GM04504 (cell line): ENCODE measurements around the gene TMEM101.
"Not testable (repeated sequence)": the region's sequence is repeated elsewhere in the genome, so short reads cannot be mapped to it uniquely, and the experiment has no call there.

Source experiments
- DNase-seq: peaks from one replicate; pipeline ENCODE4 v3.0.0-alpha.2; 2012; ENCODE audit warnings: low read depth

TMEM101 gene

DNA sequence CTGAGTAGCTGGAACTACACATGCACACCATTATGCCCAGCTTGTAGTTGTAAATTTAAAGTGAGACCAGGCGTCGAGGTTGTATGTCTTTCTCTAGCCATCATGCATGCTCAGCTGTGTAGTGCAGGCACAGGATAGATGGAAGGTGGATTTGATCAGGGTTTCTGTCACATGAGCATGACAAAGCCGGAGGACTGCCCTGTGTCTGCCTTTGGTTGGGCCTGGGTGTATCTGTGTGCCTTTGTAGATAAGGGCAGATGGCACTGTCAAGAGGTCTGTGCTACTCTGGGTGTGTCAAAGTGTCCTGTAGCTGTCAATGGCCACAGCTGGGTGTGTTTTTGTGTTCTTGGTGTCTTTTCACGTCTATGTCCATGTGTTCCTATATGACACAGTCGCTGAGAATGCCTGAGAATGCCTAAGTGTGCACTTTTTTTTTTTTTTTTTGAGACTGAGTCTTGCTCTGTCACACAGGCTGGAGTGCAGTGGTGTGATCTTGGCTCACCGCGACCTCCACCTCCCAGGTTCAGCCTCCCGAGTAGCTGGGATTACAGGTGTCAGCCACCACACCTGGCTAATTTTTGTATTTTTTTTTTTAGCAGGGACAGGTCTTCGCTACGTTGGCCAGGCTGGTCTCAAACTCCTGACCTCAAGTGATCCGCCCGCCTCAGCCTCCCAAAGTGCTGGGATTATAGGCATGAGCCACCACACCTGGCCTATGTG, 14.5 kb downstream of the TMEM101 start:
- DNase-seq, result no peak

DNA sequence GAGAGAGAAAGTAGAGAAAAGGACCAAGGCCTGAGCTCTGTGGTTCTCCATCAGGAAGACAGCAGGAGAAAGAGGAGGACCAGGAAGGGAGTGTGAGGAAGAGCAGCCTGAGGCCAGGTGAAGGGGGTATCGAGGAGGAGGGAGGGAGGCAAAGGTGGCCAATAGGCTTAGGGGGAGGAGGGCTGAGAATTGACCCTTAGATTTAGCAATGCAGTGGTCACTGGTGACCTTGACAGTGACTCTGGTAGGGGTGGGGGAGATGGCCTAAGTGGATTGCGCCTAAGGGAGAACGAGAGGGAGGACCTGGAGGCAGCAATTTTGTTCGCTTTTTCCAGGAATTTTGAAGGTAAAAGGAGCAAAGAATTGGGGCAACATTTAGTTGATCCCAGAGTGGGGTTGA, 15.7 kb downstream of the TMEM101 start:
- DNase-seq, result no peak

DNA sequence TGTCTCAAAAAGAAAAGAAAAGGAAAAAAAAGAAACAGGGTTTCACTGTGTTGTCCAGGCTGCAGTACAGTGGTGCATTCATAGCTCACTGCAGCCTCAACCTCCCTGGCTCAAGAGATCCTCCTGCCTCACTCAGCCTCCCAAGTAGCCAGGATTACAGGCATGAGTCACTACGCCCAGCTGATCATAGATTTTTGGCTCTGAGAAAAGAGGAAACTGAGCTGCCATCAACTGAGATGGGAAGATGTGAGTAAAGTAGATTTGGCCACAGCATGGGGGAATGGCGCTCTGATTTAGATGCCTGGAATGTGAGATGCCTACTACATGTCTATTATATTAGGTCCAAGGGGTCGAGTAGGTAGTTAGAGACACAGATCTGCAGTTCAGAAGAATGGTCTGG, 16.2 kb downstream of the TMEM101 start:
- DNase-seq, result no peak

DNA sequence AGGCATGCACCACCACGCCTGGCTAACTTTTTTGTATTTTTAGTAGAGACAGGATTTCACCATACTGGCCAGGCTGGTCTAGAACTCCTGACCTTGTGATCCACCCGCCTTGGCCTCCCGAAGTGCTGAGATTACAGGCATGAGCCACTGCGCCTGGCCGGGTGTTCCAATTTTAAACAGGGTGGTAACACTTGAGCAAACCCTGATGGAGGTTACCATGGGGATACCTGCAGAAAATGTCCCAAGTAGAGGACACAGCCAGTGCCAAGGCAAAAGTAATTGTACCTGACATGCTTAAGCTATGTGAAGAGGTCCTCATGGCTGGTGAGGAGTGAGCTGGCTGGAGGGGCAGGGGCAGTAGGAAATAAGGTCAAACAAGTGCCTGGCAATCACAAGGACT, 17.6 kb downstream of the TMEM101 start:
- not testable (repeated sequence) for DNase-seq

DNA sequence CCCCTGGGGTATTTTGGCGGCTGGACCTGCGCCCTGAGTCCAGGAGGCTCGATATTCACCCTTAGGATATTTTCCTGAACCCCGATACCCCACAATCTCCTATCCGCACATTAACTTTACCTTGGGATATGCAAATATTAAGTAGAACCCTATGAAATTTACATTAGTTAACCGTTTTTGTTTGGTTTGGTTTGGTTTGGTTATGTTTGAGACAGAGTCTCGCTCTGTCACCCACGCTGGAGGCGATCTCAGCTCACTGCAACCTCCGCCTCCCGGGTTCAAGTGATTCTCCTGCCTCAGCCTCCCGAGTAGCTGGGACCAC, 19.7 kb downstream of the TMEM101 start:
- DNase-seq, result no peak

DNA sequence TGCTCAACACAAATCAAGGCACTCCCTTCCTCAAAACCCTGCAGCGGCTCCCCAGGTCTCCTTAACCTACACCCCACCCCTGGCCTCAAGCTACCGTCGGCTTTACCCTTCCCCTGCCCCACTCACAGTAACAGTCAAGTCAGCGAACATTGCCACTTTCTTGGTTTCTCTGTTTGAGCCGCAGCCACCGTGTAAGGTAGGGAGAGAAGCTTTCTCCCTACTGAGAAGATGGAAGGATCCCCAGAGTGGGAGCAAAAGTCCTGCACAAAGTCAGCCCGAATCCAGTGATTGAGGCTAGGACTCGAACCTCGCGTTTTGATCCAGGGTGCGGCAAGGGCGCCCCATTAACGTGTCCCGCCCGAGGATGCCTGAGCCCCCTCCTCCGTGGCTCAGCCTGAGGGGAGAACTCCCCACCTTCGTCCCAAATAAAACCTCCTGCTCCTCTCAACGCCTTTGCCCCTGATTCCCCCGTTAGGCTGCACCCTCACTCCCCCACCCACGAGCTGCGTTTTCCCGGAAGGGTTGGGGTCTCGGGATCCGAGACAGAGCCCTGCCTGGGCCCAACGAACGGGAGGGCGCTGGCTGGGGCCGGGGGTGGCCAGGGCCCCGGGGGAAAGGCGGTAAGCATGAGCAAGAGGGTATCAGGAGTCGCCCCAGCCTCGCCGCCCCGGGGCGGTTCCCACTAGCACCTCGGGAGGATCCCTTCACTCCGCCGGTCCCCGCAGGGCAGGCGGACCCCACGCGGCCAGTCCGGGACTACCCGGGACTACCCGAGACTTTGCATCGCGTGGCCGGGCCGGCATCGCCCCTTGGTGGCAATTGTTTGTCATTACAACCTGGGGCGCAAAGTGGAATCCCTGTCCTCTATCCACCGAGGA, 20.3 kb downstream of the TMEM101 start:
- DNase-seq, result no peak

DNA sequence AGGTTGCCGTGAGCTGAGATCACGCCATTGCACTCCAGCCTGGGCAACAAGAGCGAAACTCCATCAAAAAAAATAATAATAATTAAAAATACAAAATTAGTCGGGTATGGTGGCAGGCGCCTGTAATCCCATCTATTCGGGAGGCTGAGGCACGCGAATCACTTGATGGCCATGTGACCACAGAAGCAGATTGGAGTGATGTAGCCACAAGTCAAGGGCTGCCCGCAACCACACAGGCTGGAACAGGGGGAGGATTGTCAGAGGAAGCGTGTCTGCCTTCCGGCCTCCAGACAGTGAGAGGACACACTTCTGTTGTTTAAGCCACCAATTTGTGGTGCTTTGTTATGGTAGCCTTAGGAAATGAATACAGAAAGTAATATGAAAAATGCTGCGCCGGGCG, 22.1 kb downstream of the TMEM101 start:
- DNase-seq, result no peak

DNA sequence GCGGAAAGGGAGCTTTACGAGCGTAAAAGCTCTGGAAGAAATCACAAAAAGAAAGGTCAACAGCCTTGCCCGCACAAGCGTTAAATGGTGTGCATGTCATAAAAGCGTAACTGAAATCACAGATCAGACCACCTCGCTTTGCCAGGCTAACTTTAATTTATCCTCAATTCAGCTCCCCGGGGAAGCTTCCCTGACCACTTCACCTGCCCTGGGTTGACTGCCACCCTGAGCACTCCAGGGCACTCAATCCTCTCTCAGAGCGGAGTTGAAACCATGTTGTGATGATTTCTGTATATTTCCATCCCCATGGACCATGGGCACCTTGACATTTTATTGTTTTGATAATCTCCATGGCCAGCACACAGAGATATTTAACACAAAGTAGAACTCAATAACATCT, 26.5 kb downstream of the TMEM101 start:
- no peak for DNase-seq

DNA sequence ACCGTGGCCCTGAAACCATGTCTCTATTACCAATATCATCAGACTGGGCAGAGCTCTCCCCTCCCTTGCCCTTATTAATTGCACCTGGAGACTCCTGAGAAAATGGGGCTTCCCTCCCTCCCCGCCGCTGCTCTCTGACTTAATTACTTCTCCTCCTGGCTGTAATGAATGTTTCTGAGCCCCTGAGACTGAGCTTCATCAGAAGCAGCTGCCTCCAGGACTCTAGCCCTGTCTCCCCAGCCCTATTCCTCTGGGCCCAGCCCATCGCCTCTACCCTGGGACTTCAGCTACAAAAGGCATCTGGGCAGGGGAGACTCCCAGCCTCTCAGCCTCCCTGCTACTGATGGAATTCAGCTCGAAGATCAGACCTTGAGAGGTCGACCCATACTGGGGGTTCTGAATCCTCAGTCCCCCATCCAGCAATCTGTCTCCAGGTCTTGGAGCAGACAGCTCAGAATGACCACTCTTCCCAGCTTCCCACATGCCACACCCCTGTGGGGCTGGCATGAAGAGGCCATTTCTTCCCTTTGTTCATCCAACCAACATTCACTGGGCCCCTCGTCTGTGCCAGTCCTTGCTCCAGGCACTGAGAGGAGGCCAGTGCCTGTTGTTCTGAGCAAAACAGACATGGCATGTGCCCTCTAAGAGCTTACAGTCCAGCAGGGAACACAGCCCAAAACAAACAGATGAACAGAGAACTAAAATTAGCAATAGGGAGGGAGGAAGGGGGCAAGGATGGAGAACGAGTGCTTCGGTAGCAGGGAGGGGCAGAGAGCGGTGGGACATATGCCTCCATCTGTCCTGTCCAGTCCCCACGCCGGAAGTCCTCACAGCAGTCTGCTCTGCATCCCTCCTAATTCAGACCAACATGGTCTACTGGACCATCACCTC, 27.4 kb downstream of the TMEM101 start:
- no peak for DNase-seq

DNA sequence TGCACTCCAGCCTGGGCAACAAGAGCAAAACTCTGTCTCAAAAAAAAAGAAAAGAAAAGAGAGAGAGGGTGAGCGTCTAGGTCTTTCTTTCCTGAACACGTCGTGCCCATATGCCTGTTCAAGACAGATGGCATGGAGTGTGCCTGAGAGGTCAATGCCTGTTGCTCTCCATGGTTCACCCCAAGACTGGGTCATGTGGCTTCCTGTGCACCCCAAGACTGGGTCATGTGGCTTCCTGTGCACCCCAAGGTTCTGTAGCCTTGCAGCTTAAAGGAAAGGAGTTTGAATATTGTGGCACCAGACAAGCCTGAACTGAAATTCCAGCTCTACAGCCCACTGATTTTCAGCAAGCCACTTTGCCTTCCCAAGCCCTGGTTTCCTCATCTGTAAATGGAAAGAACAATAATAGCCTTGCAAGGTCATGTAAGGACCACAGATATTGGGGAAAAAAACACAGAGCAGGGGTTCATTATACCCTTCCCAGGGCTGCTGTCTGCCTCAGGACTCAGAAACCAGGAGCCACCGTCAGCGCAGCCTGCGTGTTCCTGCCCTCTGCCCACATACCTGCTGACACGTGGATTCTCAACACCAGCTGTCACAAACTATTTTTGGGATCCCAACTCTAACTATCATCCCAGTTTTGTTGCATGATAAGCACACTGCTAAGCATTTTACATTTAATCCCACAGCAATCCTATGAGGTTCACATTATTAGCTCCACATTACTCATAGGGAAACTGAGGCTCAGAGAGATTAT, 28.4 kb downstream of the TMEM101 start:
- no peak for DNase-seq

DNA sequence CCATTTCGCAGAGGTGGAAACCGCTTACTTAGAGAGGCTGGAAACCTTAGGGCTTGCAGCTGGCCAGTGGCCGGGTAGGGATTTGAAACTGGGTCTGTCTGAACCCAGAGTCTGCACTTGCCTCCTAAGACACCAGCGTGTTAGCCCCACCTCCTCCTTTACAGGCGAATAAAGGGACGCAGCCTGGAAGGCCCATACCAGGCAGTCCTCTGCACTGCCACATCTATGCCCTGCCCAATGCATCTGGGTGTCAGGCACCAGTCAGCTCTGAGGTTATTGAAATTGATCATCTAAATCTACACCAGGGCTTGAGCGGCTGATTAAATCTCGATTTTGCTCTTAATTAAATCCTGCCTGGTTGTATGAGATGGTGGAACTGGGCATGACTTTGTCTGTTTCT, 30.2 kb downstream of the TMEM101 start:
- no peak for DNase-seq

DNA sequence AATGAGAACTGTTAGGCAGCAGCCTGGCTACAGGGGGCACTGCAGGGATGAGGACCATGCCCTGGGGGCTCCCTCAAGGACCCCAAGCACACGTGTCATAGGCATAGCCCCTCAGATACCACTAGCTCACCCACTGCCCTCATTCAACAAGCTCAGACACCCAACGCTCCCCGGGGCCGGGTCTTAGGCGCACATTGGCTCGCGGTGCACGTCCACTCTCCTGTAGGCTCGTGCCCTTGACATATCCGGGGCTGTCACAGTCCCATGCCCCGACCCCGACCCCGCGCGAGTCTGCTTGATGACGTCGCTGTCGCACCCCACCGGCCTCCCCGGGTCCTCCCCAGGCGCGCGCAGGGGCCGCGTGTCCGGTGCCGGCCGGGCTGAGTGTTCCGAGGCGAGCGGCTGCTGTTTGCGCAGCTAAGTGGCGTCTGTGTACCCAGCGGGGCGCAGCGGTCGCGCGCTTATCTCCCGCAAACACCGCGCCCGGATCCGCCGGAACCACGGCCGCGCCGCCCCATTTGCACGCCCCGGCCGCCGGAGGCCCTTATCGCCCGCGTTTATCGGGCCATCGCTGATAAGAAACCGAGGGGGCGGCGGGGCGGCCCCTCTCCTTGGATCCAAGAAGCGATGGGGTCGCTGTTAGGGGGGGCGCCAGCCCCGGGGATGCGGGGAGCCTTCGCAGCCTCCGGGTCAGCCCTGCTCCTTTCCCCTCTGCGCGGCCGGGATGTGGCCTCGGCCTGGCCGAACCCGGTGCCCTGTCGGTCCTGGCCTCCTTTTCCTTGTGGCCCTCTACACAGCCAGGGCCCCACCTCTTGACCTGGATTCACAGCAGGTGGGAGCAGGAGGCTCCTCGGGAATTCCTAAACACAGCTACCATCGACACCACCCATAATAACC, 31.0 kb downstream of the TMEM101 start:
- no peak for DNase-seq

DNA sequence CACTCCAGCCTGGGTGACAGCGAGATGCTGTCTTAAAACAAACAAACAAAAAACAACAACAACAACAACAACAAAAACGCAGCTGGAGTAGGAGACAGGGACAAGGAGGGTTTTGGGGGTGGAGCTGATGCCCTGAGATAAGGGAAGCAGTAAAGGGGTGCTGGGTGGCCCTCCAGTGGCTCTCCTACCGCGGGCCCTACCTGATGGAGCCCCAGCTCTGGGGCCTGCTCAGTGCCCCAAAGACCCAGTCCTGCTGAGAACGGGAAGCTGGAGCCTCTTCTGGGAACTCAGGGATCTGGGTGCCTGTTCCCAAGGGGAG, 31.6 kb downstream of the TMEM101 start:
- no peak for DNase-seq

DNA sequence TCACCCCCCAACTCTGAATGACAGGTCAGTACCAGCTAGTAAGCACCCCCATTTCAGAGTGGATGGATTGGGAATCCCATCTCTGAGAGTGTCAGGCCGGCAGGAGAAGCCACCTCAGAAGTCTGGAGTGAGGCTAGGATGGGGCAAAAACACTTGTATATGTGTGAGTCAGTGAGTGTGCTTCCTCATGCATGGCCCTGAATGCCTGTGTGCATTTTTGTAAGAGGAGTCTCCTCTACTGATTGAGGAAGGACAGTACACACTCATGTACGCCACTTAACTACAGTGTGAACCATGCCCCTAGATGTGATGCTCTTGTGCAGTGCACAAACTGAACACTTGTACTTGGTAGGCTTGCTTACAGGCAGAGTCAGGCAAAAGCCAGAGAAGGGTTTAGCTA, 32.6 kb downstream of the TMEM101 start:
- no peak for DNase-seq

DNA sequence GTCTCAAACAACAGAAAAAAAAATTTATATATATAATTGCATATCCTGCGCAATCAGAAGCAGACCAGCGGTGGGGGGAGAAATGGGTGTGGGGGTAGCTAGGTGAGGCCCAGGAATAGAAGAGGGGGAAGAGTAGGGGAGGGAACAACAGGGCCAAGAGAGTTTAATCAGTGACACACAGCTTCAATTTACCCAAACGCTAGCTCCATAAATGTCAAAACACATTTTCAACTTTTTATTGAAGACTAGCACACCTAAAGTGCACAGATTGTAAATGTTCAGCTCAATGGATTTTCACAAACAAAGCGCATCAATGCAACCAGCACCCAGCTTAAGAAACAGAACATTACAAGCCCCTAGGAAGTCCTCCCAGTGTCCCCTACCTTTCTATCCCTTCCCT, 35.1 kb downstream of the TMEM101 start:
- DNase-seq, result no peak

DNA sequence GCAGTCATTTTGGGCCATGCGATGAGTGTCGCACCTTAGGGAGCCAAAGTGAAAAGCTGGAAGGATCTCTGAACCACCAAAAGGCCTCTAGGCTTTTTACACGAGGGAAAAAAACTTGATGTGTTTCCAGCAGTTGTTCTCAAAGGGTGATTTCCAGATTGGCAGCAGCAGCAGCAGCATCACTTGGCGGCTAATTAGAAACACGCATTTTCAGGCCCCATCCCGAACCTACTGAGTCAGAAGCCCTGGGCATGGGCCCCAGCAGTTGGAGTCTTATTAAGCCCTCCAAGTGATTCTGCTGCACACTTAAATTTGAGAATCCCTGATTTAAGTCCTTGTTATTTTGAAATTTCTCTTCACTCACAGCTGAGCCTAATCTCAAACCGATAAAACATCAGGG, 35.8 kb downstream of the TMEM101 start:
- no peak for DNase-seq

DNA sequence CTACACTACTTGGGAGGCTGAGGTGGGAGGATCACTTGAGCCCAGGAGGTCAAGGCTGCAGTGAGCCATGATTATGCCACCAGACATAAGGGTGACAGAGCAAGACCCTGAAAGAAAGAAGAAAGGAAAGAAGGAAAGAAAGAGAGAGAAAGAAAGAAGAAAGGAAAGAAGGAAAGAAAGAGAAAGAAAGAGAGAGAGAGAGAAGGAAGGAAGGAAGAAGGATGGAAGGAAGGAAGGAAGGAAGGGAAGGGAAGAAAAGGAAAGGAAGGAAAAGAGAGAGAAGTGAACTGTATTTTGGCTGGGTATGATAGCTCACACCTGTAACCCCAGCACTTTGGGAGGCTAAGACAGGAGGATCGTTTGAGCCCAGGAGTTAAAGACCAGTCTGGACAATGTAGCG, 36.7 kb downstream of the TMEM101 start:
- no peak for DNase-seq

DNA sequence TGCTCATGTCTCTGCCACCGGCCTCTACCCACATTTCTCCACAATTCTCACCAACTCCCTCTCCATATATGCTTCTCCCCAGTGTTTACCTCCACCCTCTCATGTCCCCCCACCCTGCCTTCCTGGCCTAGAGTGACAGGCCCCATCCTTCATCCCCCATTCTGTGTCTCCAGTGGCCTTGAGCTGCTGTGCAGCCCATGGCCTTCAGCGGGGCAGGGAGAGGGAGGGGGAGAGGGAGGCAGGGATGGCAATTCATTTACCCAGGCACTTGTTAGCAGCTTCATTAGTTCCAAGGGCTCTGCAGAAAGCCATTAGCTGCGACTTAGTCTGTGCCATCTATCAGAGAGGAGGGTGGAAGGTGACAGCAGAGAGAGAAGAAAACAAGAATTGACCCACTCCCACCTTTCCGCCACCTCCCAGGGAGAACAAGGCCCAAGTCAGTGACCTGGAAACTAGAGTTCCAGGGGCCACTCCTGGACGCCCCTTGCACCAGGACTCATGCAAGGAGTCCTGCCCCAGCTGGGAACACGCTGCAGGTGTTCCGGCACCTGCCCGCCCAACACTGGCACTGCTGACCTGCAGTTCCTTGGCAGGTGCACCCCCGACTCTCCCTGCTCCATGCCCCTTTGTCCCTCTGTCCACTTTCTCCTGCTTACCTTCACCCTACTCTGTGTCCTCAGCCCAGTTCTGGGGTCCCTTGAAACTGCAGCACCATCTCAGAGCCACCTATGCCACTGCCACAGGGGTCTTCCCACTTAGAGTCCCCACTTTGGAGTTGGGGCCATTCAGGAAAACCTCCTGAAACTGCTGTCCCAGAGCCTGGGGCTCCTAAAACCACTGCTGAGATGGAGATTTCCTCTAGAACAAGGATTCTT, 37.6 kb downstream of the TMEM101 start:
- no peak for DNase-seq

DNA sequence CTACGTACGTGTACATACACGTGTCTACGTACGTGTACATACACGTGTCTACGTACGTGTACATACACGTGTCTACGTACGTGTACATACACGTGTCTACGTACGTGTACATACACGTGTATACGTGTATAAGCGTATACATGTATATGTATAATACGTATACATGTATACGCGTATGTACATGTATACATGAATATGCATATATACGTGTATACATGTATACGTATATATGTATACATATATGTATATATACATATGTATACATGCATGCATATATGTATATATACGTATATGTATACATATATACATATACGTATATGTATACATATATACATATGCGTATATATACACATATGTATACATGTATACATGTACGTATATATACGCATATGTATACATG, 38.9 kb downstream of the TMEM101 start:
- no peak for DNase-seq
